ENCODE results near the gene MMD2. TPM values are rescaled to one million over a fixed set of nuclear protein-coding genes. Genes with fewer than 3 reads are reported as not detected.

The MMD2 gene
- polyA plus RNA-seq, 1 experiment, result not detected

DNA sequence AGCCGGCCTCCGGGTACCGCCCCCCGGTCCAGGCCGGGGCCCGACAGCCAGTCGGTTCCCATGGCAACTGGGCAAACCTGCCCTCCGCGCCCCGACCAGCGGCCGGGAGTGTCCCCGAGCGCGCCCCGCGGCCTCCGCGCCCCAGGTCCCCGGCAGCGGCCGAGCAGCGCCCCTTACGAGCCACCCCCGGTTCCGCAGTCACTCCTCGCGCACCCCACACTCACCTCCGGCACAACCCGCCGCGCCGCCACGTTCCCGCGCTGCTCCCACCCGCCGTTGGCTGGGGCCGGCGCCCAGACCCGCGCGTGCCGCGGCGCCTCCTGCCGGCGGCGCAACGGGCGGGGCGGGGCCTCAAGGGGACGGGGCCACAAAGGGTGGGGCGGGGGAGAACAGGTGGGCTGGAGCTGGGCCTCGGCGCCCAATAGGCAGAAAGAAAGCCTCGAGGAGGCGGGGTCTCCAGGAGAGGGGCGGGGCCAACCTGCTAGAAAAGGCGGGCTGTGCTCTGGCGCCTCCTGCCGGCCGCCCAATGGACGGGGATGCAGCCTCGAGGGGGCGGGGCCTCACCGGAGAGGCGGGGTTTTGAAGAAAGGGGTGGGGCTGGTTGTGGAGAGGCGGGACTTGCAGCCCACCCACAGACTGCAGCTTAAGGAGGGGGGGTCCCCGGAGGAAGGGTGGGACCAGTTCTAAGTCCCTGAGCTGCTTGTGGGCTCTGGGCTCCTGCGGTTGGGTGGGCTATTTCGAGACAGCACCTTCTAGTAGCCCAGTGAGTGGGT lies 75.4 kb downstream of the MMD2 start, which contains the start of gene RADIL:
Gene RADIL (minus strand): TSS at position 345 of the 773 bp plus-strand sequence. CDS start 5,577 bp downstream, outside the sequence.
- H3K27ac ChIP-seq (ENCODE audit: low read depth, low read length), result peak within 1 kb of the TSS; percentile 2
- TF ChIP-seq, protein P1, sequence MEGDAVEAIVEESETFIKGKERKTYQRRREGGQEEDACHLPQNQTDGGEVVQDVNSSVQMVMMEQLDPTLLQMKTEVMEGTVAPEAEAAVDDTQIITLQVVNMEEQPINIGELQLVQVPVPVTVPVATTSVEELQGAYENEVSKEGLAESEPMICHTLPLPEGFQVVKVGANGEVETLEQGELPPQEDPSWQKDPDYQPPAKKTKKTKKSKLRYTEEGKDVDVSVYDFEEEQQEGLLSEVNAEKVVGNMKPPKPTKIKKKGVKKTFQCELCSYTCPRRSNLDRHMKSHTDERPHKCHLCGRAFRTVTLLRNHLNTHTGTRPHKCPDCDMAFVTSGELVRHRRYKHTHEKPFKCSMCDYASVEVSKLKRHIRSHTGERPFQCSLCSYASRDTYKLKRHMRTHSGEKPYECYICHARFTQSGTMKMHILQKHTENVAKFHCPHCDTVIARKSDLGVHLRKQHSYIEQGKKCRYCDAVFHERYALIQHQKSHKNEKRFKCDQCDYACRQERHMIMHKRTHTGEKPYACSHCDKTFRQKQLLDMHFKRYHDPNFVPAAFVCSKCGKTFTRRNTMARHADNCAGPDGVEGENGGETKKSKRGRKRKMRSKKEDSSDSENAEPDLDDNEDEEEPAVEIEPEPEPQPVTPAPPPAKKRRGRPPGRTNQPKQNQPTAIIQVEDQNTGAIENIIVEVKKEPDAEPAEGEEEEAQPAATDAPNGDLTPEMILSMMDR (IDR thresholded peaks at IDR 0.05; ENCODE audit: low read depth, low read length), result peak; percentile 62
- peaks cover 4% of the 10 kb centered on the region; the same call in 1 of the 2 replicates for H3K9me3 ChIP-seq (ENCODE audit: control insufficient read depth, insufficient read depth, low read length)
- POLR2A ChIA-PET, result no interaction called here
- no peak for DNase-seq (ENCODE audit: low read depth, low spot score)
- peak within 1 kb of the TSS; percentile 41 for H3K4me3 ChIP-seq (ENCODE audit: low read depth, low read length)
- H3K27me3 ChIP-seq (ENCODE audit: control insufficient read depth, insufficient read depth, low read length), result peaks cover 14% of the 10 kb centered on the region
- CTCF ChIA-PET, result interaction anchor here (0.5 to 2.5 kb wide), 13 partner anchors 9 to 252 kb away, joined by 3 to 16 read pairs (median 4); no protein-coding TSS in a partner anchor

DNA sequence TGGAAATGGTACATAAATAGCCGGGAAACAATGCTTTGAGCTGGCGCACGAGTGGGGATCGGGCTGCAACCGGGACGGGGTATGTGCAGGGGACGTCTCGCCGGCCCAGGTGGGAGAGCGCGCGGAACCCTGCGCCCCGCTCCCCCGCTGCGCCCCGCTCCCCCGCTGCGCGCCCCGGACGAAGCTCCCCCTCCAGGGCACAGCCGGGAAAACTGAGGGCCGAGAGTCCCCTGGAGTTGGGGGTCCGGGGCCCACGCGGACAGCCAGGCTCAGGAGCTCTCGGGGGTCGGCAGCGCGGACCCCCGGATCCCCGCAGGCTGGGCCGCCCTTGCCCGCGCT lies 76.0 kb downstream of the MMD2 start:
- DNase-seq (ENCODE audit: low read depth, low spot score), result no peak
- ChIA-PET CTCF (interaction anchor here (1.1 to 2.5 kb wide), 8 partner anchors 9 to 252 kb away, joined by 3 to 16 read pairs (median 4); no protein-coding TSS in a partner anchor), POLR2A (interaction anchor here (0.9 kb wide), 1 partner anchor 41 kb away, joined by 3 read pairs; no protein-coding TSS in a partner anchor)
- TF ChIP-seq, protein P1 (IDR thresholded peaks at IDR 0.05; ENCODE audit: low read depth, low read length), result no peak
- H3K4me3 ChIP-seq (ENCODE audit: low read depth, low read length), result peak overlapping the region; percentile 41
- H3K27ac ChIP-seq (ENCODE audit: low read depth, low read length), result no peak overlapping the region
- H3K27me3 ChIP-seq (ENCODE audit: control insufficient read depth, insufficient read depth, low read length), result peaks cover 10% of the 10 kb centered on the region
- peaks cover 4% of the 10 kb centered on the region; the same call in 1 of the 2 replicates for H3K9me3 ChIP-seq (ENCODE audit: control insufficient read depth, insufficient read depth, low read length)

DNA sequence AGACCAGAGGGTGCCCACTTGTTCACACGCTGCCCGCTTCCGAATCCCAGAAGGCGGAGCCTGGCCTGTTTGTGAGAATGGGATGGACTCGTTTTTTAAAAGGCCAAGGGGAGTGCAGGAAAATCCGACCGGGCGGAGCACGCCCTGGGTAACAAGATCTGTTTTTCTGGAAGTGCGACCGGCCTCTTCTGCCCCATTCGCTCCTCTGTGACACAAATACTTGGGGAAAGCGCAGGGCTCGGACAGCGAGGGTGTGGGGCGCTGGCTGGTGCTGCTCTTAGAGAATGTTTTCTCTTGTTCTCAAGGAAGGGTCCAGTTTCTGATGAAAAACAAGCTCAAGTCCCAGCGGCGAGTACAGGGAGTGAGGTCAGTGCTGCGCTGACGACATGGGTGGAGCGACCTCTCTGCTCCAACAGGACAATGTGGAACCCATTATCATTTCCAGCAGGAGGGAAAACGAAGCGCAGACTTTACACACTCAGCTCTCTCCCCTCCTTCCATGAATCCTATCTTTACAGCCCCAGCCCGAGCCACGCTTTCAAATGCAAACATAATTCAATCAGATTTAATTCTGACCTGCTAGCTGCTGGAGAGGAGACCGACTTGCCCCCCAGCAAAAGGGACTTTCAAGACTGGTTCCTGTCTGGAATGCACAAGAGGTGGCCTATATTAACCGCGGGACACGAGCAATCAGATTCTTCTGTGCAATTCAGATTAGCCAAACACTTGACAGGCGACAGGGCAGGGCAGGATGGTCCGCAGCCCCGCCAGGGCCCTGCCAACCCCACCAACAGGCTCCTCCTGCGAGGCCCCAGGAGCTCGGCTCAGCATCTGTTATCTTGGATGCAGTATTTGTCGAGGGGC lies 76.6 kb downstream of the MMD2 start:
- H3K27me3 ChIP-seq (ENCODE audit: control insufficient read depth, insufficient read depth, low read length), result peaks cover 10% of the 10 kb centered on the region
- ChIA-PET POLR2A (interaction anchor here (0.9 kb wide), 1 partner anchor 40 kb away, joined by 3 read pairs; no protein-coding TSS in a partner anchor), CTCF (interaction anchor here (0.5 to 2.5 kb wide), 4 partner anchors 8 to 203 kb away, joined by 3 to 16 read pairs (median 5); no protein-coding TSS in a partner anchor)
- no peak for DNase-seq (ENCODE audit: low read depth, low spot score)
- H3K27ac ChIP-seq (ENCODE audit: low read depth, low read length), result peak overlapping the region; percentile 21
- H3K9me3 ChIP-seq (ENCODE audit: control insufficient read depth, insufficient read depth, low read length), result peaks cover 4% of the 10 kb centered on the region; the same call in 1 of the 2 replicates
- H3K4me3 ChIP-seq (ENCODE audit: low read depth, low read length), result peak overlapping the region; percentile 39
- TF ChIP-seq, protein P1 (IDR thresholded peaks at IDR 0.05; ENCODE audit: low read depth, low read length), result no peak

DNA sequence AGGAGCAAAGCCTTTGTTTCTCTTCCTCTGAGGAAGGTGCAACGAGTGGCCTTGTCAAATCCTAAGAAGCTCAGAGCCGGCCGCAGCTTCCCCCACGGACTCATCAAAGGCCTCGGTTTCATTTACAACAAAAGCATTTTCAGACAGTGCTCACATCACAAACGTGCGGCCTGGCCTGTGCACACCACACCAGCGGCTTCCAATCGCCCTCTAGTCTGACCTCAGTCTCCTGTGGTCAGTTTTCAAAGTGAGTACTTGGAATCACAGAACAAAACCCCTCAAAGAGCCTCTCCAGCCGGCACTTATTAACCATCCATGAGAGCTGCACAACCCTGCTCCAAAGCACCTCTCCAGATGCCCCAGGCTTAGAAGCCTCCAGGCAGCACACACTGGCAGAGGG lies 78.8 kb downstream of the MMD2 start:
- ChIA-PET POLR2A (interaction anchor here (0.7 kb wide), 1 partner anchor 96 kb away, joined by 12 read pairs; no protein-coding TSS in a partner anchor), CTCF (interaction anchor here (1.6 kb wide), 1 partner anchor 51 kb away, joined by 5 read pairs; no protein-coding TSS in a partner anchor)
- peaks cover 4% of the 10 kb centered on the region; the same call in 1 of the 2 replicates for H3K9me3 ChIP-seq (ENCODE audit: control insufficient read depth, insufficient read depth, low read length)
- TF ChIP-seq, protein P1 (IDR thresholded peaks at IDR 0.05; ENCODE audit: low read depth, low read length), result no peak
- H3K27me3 ChIP-seq (ENCODE audit: control insufficient read depth, insufficient read depth, low read length), result peaks cover 10% of the 10 kb centered on the region
- no peak overlapping the region for H3K27ac ChIP-seq (ENCODE audit: low read depth, low read length)
- H3K4me3 ChIP-seq (ENCODE audit: low read depth, low read length), result no peak overlapping the region
- no peak for DNase-seq (ENCODE audit: low read depth, low spot score)
